ENCODE measurements around the gene RND2.
A peak's percentile ranks its signal among the peaks of the same experiment; 100 is the strongest.
"Not testable (repeated sequence)": the region's sequence is repeated elsewhere in the genome, so short reads cannot be mapped to it uniquely, and the experiment has no call there.

Gene RND2

DNA sequence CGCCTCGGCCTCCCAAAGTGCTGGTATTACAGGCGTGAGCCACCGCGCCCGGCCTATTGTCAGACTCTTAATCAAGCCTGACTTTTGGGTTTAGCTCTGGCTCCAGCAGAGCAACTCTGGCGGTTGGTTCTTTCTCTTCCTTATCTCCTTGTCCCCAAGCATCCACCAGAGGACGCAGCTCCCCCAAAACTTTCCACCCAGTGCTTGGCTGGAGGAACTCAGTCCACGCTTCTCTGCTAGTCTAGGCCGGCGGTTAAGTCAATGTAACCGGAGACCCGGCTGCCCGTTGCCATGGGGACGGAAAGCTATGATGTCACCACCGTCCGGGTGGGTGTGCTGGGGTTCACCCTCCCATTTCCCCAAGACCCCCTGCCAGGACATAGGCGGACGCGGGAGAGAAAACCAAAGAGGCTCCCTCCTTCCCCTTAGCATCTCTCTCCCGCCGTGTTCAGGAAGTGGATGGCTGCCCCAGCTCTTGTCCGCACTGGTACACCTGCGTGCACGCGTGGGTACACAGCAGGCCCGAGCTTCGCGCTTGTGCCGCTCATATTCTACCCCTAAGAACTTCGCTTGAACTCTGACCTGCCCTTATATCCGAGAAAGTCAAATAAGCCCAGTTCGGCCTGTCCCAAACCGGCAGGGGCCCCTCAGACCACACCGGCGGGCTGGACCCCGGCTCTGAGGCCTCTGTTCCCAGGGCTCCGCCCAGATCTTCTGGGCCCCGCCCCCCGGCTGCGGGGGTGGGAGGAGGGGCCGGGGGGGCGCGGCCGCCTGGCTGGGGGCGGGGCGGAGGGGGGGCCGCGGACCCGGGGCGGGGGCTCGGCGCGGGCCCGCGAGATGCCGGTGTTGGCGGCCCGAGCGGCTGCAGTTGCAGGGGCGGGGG, at the start of gene RND2:
Gene RND2, plus strand, starts transcription at position 825 of the 883 bp plus-strand sequence. CDS start 117 bp downstream, outside the sequence.
- peak; percentile 45 to 64 (median 49) for DNase-seq (ENCODE audit: low read depth in 3 of 3, low spot score in 1 of 3)

DNA sequence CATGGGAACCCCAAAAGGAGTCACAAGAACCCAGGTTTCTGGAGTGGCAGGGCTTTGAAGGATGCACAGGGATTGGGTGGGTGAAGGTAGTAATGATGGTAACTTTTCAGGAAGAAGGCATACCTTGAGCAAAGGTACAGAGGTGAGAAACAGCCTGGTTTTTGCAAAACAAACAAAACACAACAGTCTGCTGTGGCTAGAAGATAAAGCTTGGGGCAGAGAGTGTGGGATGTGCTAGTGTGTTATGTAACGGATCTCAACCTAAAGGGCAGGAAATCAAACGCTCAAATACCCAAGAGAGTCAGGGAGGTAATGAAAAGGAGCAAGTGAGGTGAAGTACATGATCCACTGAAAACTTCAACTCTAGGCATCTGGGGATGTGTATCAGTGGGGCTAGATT, 49.8 kb upstream of the RND2 start:
- no peak for DNase-seq (ENCODE audit: low read depth in 3 of 3, low spot score in 1 of 3)

- not testable (repeated sequence) for DNase-seq (ENCODE audit: low read depth in 3 of 3, low spot score in 1 of 3)
Measured at GRCh38 chr17:42975701-42976100, 49.3 kb upstream of the RND2 start.

DNA sequence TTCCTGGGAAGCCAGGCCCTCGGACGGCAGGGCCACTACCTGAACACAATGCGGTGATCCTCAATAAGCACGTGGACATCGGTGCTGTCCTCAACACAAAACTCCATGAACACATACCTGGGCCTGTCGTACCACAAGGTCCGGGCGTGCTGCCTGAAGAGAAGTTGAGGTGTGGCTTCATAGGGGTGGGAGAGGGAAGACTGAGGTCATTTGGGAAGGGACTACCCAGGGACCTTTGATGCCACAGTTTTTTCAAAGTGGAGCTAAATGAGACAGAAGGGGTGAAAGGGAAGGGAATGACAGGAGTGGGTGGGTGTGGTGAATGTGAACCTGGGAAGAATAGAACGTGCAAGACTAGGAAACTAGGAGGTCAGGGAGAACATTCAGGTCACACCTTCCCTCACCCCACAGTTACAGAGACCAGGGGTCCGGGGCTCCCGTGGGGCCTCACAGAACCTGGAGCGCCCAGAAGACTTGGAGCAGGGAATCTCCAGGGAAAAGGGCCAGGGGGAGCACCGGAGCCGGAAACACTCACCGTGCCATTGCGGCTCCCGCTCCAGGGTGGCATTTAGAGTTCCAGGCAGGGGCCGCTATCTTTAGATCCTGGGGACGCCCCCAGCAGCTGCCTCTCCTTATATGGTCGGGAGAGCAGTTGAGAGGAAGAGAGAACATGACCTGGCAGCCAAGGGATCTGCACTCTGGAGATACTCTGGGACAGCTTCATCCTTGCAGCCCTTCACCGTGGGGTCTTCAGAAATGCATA, 45.3 kb upstream of the RND2 start, which contains the start of gene PTGES3L:
Gene PTGES3L, minus strand, starts transcription at position 570 of the 763 bp plus-strand sequence. Its CDS starts 27 bp downstream, at position 543.
- DNase-seq (ENCODE audit: low read depth in 3 of 3, low spot score in 1 of 3): no peak

DNA sequence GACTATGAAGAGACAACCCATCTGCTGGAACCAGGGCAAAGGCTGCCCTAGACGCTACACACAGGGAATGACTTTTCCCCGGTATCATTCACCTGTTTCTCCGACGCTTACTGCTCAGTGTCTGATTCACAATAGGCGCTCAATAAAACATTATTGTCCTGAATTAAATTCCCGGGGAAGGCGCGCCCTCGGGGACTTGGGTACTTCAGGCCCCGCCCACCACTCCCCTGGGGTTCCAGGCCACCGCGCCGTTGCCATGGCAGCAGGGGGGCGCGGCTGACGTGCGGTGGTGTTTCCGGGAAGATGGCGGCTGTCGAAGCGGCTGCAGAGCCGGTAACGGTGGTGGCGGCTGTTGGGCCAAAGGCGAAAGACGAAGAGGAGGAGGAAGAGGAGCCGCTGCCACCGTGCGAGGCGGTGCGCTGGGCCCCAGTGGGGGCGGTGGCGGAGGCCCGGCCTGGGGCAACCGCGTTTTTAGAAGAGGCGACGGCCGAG, 44.7 kb upstream of the RND2 start, which contains the start of gene RUNDC1:
Gene RUNDC1, plus strand, starts transcription at position 292 of the 492 bp plus-strand sequence. Its CDS starts 12 bp downstream, at position 304.
- peak; percentile 76 to 88 (median 79) for DNase-seq (ENCODE audit: low read depth in 3 of 3, low spot score in 1 of 3)

DNA sequence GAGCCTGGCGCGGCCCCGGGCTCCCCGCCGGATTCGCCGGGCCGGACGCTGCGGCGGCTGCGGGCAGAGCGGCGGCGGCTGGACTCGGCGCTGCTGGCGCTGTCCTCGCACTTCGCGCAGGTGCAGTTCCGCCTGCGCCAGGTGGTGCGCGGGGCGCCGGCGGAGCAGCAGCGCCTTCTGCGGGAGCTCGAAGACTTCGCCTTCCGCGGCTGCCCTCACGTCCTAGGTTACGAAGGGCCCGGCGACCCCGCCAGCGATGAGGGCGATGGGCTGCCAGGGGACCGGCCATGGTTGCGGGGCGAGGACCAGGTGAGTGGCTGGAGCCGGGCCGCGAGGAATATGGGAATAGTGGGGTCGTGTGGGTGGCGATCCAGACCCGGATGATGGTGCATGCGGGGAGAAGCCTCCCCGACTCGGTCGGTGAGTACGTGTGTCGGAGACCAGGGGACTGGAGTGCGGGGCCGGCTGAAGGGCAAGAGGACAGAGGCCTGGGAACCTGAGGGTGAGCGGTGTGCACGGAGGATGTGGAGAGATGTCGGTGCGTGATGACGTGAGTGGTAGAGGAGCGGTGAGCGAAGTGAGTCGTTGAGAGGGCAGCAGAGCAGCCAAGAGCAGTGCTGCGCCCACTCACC, 44.1 kb upstream of the RND2 start:
- DNase-seq (ENCODE audit: low read depth in 3 of 3, low spot score in 1 of 3): peak in 1 of 3 donors; percentile 37

- no peak for DNase-seq (ENCODE audit: low read depth in 3 of 3, low spot score in 1 of 3)
Measured at GRCh38 chr17:42982266-42982665, 42.8 kb upstream of the RND2 start.

- no peak for DNase-seq (ENCODE audit: low read depth in 3 of 3, low spot score in 1 of 3)
Measured at GRCh38 chr17:42985225-42985624, 39.8 kb upstream of the RND2 start.

DNA sequence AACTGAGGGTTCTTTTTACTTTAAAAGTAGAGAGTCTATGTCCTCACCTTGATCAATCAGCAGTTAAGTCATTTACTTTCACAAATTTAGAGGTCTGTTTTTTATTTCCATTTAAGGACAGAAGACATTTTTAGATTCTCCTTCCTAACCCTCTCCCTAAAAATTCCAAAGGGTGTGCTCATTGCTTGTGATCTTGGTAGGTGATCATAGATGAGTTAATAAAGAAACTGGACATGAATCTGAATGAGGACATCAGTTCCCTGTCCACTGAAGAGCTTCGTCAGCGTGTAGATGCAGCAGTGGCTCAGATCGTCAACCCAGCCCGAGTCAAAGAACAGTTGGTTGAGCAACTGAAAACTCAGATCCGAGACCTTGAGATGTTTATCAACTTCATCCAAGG, 35.9 kb upstream of the RND2 start:
- DNase-seq (ENCODE audit: low read depth in 3 of 3, low spot score in 1 of 3): no peak

DNA sequence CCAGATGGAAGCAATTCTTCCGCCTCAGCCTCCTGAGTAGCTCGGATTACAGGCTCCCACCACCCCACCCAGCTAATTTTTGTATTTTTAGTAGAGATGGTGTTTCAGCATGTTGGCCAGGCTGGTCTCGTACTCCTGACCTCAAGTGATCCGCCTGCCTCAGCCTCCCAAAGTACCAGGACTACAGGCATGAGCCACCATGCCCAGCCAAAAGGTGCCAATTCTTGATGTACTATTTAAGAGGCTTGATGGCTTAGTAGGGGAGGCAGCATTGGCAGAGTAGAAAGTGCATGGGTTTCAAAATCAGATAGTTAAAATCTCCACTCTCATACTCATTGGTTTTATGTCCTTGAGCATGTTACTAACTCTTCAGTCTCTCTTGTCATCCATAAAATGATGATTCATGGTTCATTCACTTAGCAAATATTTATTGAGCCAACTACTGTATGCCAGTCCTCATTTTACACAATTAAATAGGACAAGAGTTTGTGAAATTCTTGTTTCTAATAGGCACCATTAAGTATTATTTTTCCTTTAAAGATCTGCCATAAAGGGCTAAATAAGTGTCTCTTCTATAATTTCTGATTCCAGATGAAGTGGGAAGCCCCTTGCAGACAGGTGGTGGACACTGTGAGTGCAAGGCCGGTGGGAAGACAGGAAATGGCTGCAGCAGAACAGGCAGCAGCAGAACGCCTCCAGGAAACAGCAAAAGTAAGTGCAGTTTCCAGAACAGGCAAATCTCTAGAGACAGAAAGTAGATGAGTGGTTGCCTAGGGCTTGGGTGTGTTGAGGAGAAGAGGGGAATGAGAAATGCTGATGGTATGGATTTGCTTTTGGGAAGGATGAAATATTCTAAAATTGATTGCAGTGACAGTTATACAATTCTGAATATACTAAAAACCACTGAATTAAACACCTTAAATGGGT, 35.0 kb upstream of the RND2 start:
- no peak for DNase-seq (ENCODE audit: low read depth in 3 of 3, low spot score in 1 of 3)

GRCh38 chr17:42991471-42991870, 33.6 kb upstream of the RND2 start:
- DNase-seq (ENCODE audit: low read depth in 3 of 3, low spot score in 1 of 3): no peak

GRCh38 chr17:42992872-42993271, 32.2 kb upstream of the RND2 start:
- no peak for DNase-seq (ENCODE audit: low read depth in 3 of 3, low spot score in 1 of 3)

- not testable (repeated sequence) for DNase-seq (ENCODE audit: low read depth in 3 of 3, low spot score in 1 of 3)
Measured at GRCh38 chr17:42993913-42994312, 31.1 kb upstream of the RND2 start.

- DNase-seq (ENCODE audit: low read depth in 3 of 3, low spot score in 1 of 3): no peak
Measured at GRCh38 chr17:42997390-42997983, 27.5 kb upstream of the RND2 start.

DNA sequence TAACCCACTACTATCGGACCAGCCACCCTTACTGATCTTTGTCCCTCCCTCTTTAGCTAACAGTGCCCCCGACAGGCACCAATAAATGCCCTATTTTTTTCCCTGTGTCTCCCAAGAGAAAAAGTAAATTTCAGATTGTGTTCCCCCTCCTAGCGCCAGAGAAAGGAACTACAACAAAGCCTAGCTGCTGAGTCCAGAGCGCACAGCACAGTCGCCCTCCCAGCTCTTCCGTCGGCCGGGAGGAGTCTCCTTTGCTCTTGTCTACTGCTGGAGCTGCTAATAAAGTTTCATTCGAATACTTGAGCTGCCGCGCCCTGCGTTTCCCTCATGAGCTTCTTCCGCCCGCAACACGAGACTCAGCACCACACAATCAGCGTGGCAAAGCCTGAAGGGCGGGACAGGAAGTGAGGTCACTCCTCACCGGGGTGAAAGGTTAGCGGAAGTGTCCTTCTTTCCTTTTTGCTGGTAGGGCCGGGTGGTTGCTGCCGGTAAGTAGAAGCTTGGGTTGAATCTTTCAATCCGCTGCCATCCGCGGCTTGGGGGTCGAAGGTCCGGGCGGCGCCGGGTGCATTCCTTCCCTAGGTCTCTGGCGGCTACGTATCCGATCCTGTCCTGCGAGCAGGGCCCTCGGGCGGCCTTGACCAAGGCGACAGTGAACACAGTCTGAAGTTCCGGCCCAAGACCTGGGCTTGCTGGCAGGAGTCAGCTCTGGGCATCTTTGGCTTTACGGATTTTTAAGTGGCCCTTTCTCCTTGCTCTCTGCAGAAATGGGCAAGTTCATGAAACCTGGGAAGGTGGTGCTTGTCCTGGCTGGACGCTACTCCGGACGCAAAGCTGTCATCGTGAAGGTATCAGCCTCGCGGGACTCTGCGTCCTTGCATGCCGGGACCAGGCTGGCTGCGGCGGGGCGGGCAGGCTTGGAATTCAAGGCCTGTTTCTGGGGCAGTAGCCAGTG, 26.8 kb upstream of the RND2 start, which contains the start of gene RPL27:
Gene RPL27, plus strand, starts transcription at position 436 of the 955 bp plus-strand sequence. Its CDS starts 332 bp downstream, at position 768.
- peak; percentile 91 to 93 (median 92) for DNase-seq (ENCODE audit: low read depth in 3 of 3, low spot score in 1 of 3)

- DNase-seq (ENCODE audit: low read depth in 3 of 3, low spot score in 1 of 3): no peak
Measured at GRCh38 chr17:42999003-42999525, 26.0 kb upstream of the RND2 start.

- DNase-seq (ENCODE audit: low read depth in 3 of 3, low spot score in 1 of 3): not testable (repeated sequence)
Measured at GRCh38 chr17:43000894-43001293, 24.1 kb upstream of the RND2 start.

- no peak for DNase-seq (ENCODE audit: low read depth in 3 of 3, low spot score in 1 of 3)
Measured at GRCh38 chr17:43003542-43004172, 21.4 kb upstream of the RND2 start.
